GM19468 (cell line): ENCODE measurements around the gene PSTPIP1.

Source experiments
- ATAC-seq: cut with Tn5 transposase; IDR thresholded peaks from one replicate; pipeline ENCODE4 v1.9.1; 2021; ENCODE audit warnings: mild to moderate bottlenecking, moderate library complexity, moderate number of reproducible peaks; ENCODE audit not compliant: unreplicated experiment; ENCODE audit errors: extremely low read depth

The PSTPIP1 gene

GRCh38 chr15:77064063-77064462, 69.1 kb downstream of the PSTPIP1 start:
- ATAC-seq = no peak

GRCh38 chr15:77064539-77065308, 69.8 kb downstream of the PSTPIP1 start:
- ATAC-seq = no peak

GRCh38 chr15:77066971-77067690, 72.2 kb downstream of the PSTPIP1 start:
- ATAC-seq = no peak

- no peak for ATAC-seq
Observed at GRCh38 chr15:77067691-77068367, 72.9 kb downstream of the PSTPIP1 start.

GRCh38 chr15:77068633-77069032, 73.7 kb downstream of the PSTPIP1 start:
- ATAC-seq = no peak

- no peak for ATAC-seq
Observed at GRCh38 chr15:77069521-77070121, 74.7 kb downstream of the PSTPIP1 start.

GRCh38 chr15:77070180-77070494, 75.2 kb downstream of the PSTPIP1 start:
- ATAC-seq = no peak

GRCh38 chr15:77070495-77071304, 75.8 kb downstream of the PSTPIP1 start, which contains the start of gene TSPAN3:
Gene TSPAN3 (minus strand): TSS chr15:77071109. CDS start chr15:77070954, 155 bp downstream.
- ATAC-seq = peak; percentile 69

GRCh38 chr15:77071305-77072223, 76.6 kb downstream of the PSTPIP1 start:
- no peak for ATAC-seq

GRCh38 chr15:77074350-77074749, 79.4 kb downstream of the PSTPIP1 start:
- no peak for ATAC-seq

- no peak for ATAC-seq
Observed at GRCh38 chr15:77075528-77075927, 80.6 kb downstream of the PSTPIP1 start.

GRCh38 chr15:77076323-77076915, 81.5 kb downstream of the PSTPIP1 start:
- no peak for ATAC-seq

GRCh38 chr15:77081971-77082370, 87.0 kb downstream of the PSTPIP1 start:
- no peak for ATAC-seq

- peak; percentile 36 for ATAC-seq
Observed at GRCh38 chr15:77083381-77084160, 88.6 kb downstream of the PSTPIP1 start.

GRCh38 chr15:77084436-77084835, 89.5 kb downstream of the PSTPIP1 start:
- ATAC-seq = no peak

- ATAC-seq = no peak
Observed at GRCh38 chr15:77085297-77085696, 90.4 kb downstream of the PSTPIP1 start.
